ENCODE measurements around the gene DARS1.
A peak's percentile ranks its signal among the peaks of the same experiment; 100 is the strongest.

The DARS1 gene

DNA sequence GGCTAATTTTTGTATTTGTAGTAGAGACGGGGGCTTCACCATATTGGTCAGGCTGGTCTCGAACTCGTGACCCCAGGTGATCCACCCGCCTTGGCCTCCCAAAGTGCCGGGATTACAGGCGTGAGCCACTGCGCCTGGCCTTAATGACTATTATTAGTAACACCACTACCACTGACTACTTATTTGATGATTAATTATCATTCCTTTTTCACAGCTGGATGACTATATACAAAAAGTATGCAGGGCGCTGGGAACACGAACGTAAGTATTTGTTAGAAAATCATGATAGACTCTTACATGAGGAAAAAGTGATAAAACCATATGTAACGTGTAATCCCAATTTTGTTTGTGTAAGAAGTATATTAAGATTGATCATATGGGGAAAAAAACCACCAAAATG is 21.6 kb downstream of the DARS1 start:
- peaks cover 75% of the 10 kb centered on the region for H3K36me3 ChIP-seq (ENCODE audit: control insufficient read depth, low read length)
- no peak overlapping the region for H3K4me3 ChIP-seq (ENCODE audit: low read length)
- H3K9me3 ChIP-seq (ENCODE audit: control insufficient read depth, insufficient read depth, low read length) = no peaks in the 10 kb centered on the region
- no peaks in the 10 kb centered on the region for H4K20me1 ChIP-seq (ENCODE audit: control insufficient read depth, insufficient read depth, low read depth, low read length)
- H3K4me1 ChIP-seq (ENCODE audit: control insufficient read depth, low read length) = peaks cover 48% of the 10 kb centered on the region
- no peaks in the 10 kb centered on the region for H3K9me2 ChIP-seq (replicated peaks; ENCODE audit: control insufficient read depth, low read length)
- H3K79me2 ChIP-seq (ENCODE audit: control insufficient read depth, low read length) = peaks cover 93% of the 10 kb centered on the region
- TF ChIP-seq EZH2phosphoT487 (IDR thresholded peaks at IDR 0.05; ENCODE audit: borderline replicate concordance, low read length) = no peak
- TF ChIP-seq, protein P1, sequence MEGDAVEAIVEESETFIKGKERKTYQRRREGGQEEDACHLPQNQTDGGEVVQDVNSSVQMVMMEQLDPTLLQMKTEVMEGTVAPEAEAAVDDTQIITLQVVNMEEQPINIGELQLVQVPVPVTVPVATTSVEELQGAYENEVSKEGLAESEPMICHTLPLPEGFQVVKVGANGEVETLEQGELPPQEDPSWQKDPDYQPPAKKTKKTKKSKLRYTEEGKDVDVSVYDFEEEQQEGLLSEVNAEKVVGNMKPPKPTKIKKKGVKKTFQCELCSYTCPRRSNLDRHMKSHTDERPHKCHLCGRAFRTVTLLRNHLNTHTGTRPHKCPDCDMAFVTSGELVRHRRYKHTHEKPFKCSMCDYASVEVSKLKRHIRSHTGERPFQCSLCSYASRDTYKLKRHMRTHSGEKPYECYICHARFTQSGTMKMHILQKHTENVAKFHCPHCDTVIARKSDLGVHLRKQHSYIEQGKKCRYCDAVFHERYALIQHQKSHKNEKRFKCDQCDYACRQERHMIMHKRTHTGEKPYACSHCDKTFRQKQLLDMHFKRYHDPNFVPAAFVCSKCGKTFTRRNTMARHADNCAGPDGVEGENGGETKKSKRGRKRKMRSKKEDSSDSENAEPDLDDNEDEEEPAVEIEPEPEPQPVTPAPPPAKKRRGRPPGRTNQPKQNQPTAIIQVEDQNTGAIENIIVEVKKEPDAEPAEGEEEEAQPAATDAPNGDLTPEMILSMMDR (IDR thresholded peaks at IDR 0.05; ENCODE audit: low read depth, low read length, poor library complexity, severe bottlenecking) = no peak
- no peak overlapping the region for H3K27ac ChIP-seq (ENCODE audit: low read depth, low read length)
- 0 out of 2 replicates have a peak, but pooled peaks cover 2% of the 10 kb centered on the region for H3F3A ChIP-seq (ENCODE audit: control insufficient read depth, insufficient read depth)
- no peaks in the 10 kb centered on the region for H3K27me3 ChIP-seq (ENCODE audit: control insufficient read depth, low read length)
- H3K4me2 ChIP-seq (ENCODE audit: low read length) = no peak overlapping the region

DNA sequence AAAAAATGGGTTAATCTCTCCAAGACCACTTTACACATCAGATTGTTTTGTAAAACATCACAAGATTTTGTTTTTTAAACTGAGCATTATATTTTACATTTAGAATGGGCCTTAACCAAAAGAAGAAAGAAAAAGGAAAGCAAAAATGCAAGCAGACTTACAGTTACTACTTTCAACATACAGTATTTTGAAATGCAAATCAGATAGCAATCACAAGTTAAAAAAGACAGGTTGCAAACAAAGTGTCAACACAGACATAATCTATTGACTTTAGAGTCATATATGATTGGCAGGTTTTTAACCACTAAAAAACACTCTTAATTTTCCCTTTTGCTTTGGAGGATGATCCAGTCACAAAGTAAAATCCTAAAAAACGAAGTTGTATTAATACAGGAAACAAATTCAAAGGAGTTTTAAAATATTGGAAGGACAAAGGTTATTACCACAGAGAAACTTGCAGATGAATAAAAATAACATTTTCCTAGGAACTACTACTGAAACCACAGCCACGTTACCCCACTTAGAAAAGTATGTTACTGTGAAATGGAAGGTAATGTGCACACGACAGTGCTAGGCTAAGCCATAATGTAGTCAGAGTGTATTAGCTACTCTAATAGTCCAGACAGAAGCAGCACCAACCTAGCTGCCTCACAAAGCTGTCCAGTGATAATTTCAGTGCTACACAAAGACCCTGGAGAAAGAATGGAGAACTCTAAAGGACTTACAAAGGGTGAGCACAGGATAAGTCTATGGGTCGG is 22.9 kb downstream of the DARS1 start:
- Histone ChIP-seq H4K20me1 (ENCODE audit: control insufficient read depth, insufficient read depth, low read depth, low read length) (no peaks in the 10 kb centered on the region), H3K4me1 (ENCODE audit: control insufficient read depth, low read length) (peaks cover 48% of the 10 kb centered on the region), H3K4me2 (ENCODE audit: low read length) (peak overlapping the region; percentile 49), H3K36me3 (ENCODE audit: control insufficient read depth, low read length) (peaks cover 75% of the 10 kb centered on the region), H3F3A (ENCODE audit: control insufficient read depth, insufficient read depth) (0 out of 2 replicates have a peak, but pooled peaks cover 2% of the 10 kb centered on the region), H3K9me3 (ENCODE audit: control insufficient read depth, insufficient read depth, low read length) (no peaks in the 10 kb centered on the region), H3K9me2 (replicated peaks; ENCODE audit: control insufficient read depth, low read length) (no peaks in the 10 kb centered on the region), H3K27ac (ENCODE audit: low read depth, low read length) (no peak overlapping the region), H3K79me2 (ENCODE audit: control insufficient read depth, low read length) (peaks cover 92% of the 10 kb centered on the region), H3K4me3 (ENCODE audit: low read length) (peak overlapping the region; percentile 19), H3K27me3 (ENCODE audit: control insufficient read depth, low read length) (no peaks in the 10 kb centered on the region)
- TF ChIP-seq EZH2phosphoT487 (IDR thresholded peaks at IDR 0.05; ENCODE audit: borderline replicate concordance, low read length) = no peak
- TF ChIP-seq, protein P1 (IDR thresholded peaks at IDR 0.05; ENCODE audit: low read depth, low read length, poor library complexity, severe bottlenecking) = no peak

DNA sequence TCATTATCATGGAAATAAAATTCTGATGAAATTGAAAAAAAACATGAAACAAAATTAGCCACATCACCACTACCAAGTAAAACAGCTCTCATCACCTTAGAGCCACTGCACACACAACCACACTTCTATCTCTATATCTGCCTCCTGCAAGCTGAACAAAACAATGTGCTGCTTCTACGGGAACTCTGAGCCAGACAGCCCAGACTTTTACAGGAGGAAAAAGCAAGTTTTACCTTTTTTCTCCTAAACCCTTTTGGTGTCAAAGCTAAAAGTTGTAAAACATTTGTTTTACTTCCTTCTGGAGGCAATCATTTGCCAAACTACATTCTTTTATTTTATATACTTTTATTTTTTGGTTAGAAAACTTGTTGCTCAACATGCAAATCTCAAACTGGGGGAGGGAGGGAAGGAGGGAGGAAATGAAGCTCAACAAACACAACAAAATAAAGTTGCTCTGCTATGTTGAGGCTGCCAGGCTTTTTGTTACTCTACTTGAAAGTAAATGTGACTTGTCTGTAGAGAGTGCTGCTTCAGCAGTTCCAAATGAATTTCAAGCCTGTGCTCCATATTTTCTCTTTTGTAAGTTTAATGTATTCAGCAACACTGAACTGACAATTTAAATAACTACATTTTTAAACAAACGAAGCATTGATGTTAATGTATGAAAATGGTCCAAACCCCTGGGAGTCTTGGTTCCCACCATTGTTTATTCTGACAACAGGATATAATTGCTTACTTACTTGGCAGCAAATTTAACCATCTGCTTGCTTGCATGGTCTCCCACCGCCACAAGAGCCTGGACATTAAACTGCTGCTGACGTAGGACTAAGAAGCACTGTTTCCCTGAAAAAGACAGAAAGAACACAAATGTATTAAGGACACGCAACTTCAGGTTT is 24.5 kb downstream of the DARS1 start:
- Histone ChIP-seq H3K9me3 (ENCODE audit: control insufficient read depth, insufficient read depth, low read length) (no peaks in the 10 kb centered on the region), H3K4me1 (ENCODE audit: control insufficient read depth, low read length) (peaks cover 48% of the 10 kb centered on the region), H3K27me3 (ENCODE audit: control insufficient read depth, low read length) (no peaks in the 10 kb centered on the region), H3F3A (ENCODE audit: control insufficient read depth, insufficient read depth) (0 out of 2 replicates have a peak, but pooled peaks cover 2% of the 10 kb centered on the region), H3K36me3 (ENCODE audit: control insufficient read depth, low read length) (peaks cover 79% of the 10 kb centered on the region), H3K79me2 (ENCODE audit: control insufficient read depth, low read length) (peaks cover 90% of the 10 kb centered on the region), H3K9me2 (replicated peaks; ENCODE audit: control insufficient read depth, low read length) (no peaks in the 10 kb centered on the region), H3K27ac (ENCODE audit: low read depth, low read length) (peak overlapping the region; percentile 28), H4K20me1 (ENCODE audit: control insufficient read depth, insufficient read depth, low read depth, low read length) (no peaks in the 10 kb centered on the region), H3K4me3 (ENCODE audit: low read length) (no peak overlapping the region), H3K4me2 (ENCODE audit: low read length) (peak overlapping the region; percentile 49)
- no peak for TF ChIP-seq EZH2phosphoT487 (IDR thresholded peaks at IDR 0.05; ENCODE audit: borderline replicate concordance, low read length)
- TF ChIP-seq, protein P1 (IDR thresholded peaks at IDR 0.05; ENCODE audit: low read depth, low read length, poor library complexity, severe bottlenecking) = no peak

Measured in DOHH2 (cell line).